Transverse colon (tissue), 4 donors: ENCODE data around the gene RPL9.

Experiments
- CTCF ChIP-seq, 5 experiments: fragments of 200-600 bp in 3 of 5; fragments of 450-650 bp in 2 of 5; sonication (generic) in 3 of 5; IDR thresholded peaks; 1 replicate in 2 of 5; 2 replicates in 3 of 5; pipeline ENCODE4 v1.5.1; 2016 to 2017; ENCODE audit warnings: antibody characterized with exemption in 5 of 5, inconsistent platforms in 3 of 5, mild to moderate bottlenecking in 2 of 5, moderate library complexity in 1 of 5
- POLR2A ChIP-seq: fragments of 450-650 bp; IDR thresholded peaks from one replicate; pipeline ENCODE4 v1.6.1; 2016; ENCODE audit warnings: antibody characterized with exemption, mild to moderate bottlenecking, moderate library complexity
- POLR2AphosphoS5 ChIP-seq, 3 donors: sonication (generic); formaldehyde crosslinking; IDR thresholded peaks; one replicate each; pipeline ENCODE4 v1.6.1; 2016; ENCODE audit warnings: antibody characterized with exemption in 3 of 3

GRCh38 chr4:39466747-39467146 is 8.0 kb upstream of the RPL9 start:
- TF ChIP-seq POLR2A (no peak), POLR2AphosphoS5 (IDR thresholded peaks at IDR 0.05) (no peak), CTCF (IDR thresholded peaks at IDR 0.05) (no peak)
